H1 (cell line): ENCODE data around the gene RBFOX1. TPM values are rescaled to one million over a fixed set of nuclear protein-coding genes. Genes with fewer than 3 reads are reported as not detected.

Source experiments
- CTCF ChIA-PET: fragments of 300-600 bp; sonication (Branson Sonifier 250); formaldehyde crosslinking; loops from one replicate; lab custom pipeline; 2021; ENCODE audit not compliant: partially characterized antibody; lab: Charles Lee
- POLR2A ChIA-PET: fragments of 300-600 bp; sonication (Branson Sonifier 250); formaldehyde crosslinking; loops from one replicate; lab custom pipeline; 2021; ENCODE audit warnings: inconsistent platforms; ENCODE audit not compliant: partially characterized antibody; lab: Charles Lee
- DNase-seq, 2 experiments: peaks; one replicate each; pipeline versions ENCODE4 v3.0.0 to v3.0.0-alpha.2; 2010 to 2022; ENCODE audit warnings: low spot score in 2 of 2, low read depth in 1 of 2, mixed read lengths in 1 of 2
- FAIRE-seq: peaks from 2 replicates; lab custom pipeline; 2011; peaks lifted over from hg19 to GRCh38; lab: Jason Lieb, UNC
- H2AFZ ChIP-seq: 2 replicates; pipeline ENCODE4 v1.8.1; 2012; ENCODE audit warnings: low read length, inconsistent platforms
- H2AK5ac ChIP-seq: 2 replicates; pipeline ENCODE4 v1.6.1; 2013; ENCODE audit warnings: low read depth, low read length
- H2BK120ac ChIP-seq: replicated peaks from 2 replicates; pipeline ENCODE3; 2013; ENCODE audit warnings: low read depth, low read length, inconsistent platforms
- H2BK12ac ChIP-seq: 2 replicates; pipeline ENCODE4 v1.6.1; 2013; ENCODE audit warnings: low read depth, low read length
- H2BK15ac ChIP-seq: 2 replicates; pipeline ENCODE4 v1.6.1; 2013; ENCODE audit warnings: low read length
- H2BK20ac ChIP-seq: 2 replicates; pipeline ENCODE4 v1.6.1; 2013; ENCODE audit warnings: low read length
- H2BK5ac ChIP-seq: 2 replicates; pipeline ENCODE4 v1.6.1; 2013; ENCODE audit warnings: low read depth, low read length
- H3K14ac ChIP-seq: 2 replicates; pipeline ENCODE4 v1.6.1; 2013; ENCODE audit warnings: inconsistent platforms; ENCODE audit not compliant: insufficient read length
- H3K18ac ChIP-seq: 2 replicates; pipeline ENCODE4 v1.6.1; 2013; ENCODE audit warnings: low read length; ENCODE audit errors: extremely low read depth
- H3K23ac ChIP-seq: 2 replicates; pipeline ENCODE4 v1.6.1; 2013; ENCODE audit warnings: inconsistent platforms; ENCODE audit not compliant: insufficient read length
- H3K23me2 ChIP-seq: 2 replicates; pipeline ENCODE4 v1.6.1; 2013; ENCODE audit warnings: low read depth, low read length
- H3K27ac ChIP-seq: 2 replicates; pipeline ENCODE4 v1.6.1; 2011; ENCODE audit warnings: low read depth, low read length, inconsistent platforms
- H3K27me3 ChIP-seq, 4 experiments: replicated peaks in 1 of 4; 1 replicate in 1 of 4; 2 replicates in 3 of 4; pipeline versions ENCODE4 v1.6.1 to v1.8.1; 2011 to 2013; ENCODE audit warnings: low read length in 3 of 4, mild to moderate bottlenecking in 3 of 4, inconsistent platforms in 2 of 4, mixed read lengths in 2 of 4, moderate library complexity in 1 of 4; ENCODE audit not compliant: control insufficient read depth in 3 of 4, insufficient read depth in 3 of 4; ENCODE audit errors: extremely low read depth in 1 of 4
- H3K36me3 ChIP-seq, 4 experiments: 2 replicates each; pipeline versions ENCODE4 v1.6.1 to v1.8.1; 2011 to 2013; ENCODE audit warnings: mild to moderate bottlenecking in 4 of 4, low read length in 3 of 4, moderate library complexity in 2 of 4, control low read depth in 1 of 4, inconsistent platforms in 1 of 4; ENCODE audit not compliant: insufficient read depth in 4 of 4, control insufficient read depth in 2 of 4
- H3K4ac ChIP-seq: replicated peaks from 2 replicates; pipeline ENCODE3; 2013; ENCODE audit warnings: low read length, low read depth, mixed read lengths, inconsistent platforms; ENCODE audit not compliant: insufficient read length
- H3K4me1 ChIP-seq, 4 experiments: replicated peaks in 1 of 4; 1 replicate in 1 of 4; 2 replicates in 3 of 4; pipeline versions ENCODE4 v1.6.1 to v1.8.1; 2011 to 2013; ENCODE audit warnings: low read length in 3 of 4, inconsistent platforms in 2 of 4, mixed read lengths in 1 of 4; ENCODE audit not compliant: insufficient read depth in 4 of 4, control insufficient read depth in 3 of 4
- H3K4me2 ChIP-seq, 2 experiments: 2 replicates each; pipeline versions ENCODE4 v1.6.1 to v1.8.1; 2011 to 2013; ENCODE audit warnings: low read depth in 2 of 2, low read length in 2 of 2, control low read depth in 1 of 2, inconsistent platforms in 1 of 2, mild to moderate bottlenecking in 1 of 2; ENCODE audit not compliant: insufficient read depth in 1 of 2
- H3K4me3 ChIP-seq, 4 experiments: fragments of 200-600, 300-600 bp in 1 of 4; sonication (generic), shearing (Covaris generic), sonication (Bioruptor Twin) in 1 of 4; 2 replicates each; pipeline versions ENCODE4 v1.5.1 to v1.8.1; 2011 to 2016; ENCODE audit warnings: low read length in 4 of 4, low read depth in 3 of 4, control low read depth in 2 of 4, inconsistent platforms in 2 of 4, mild to moderate bottlenecking in 2 of 4, mixed read lengths in 1 of 4, moderate library complexity in 1 of 4; ENCODE audit not compliant: insufficient read depth in 2 of 4; ENCODE audit errors: extremely low read depth in 1 of 4
- H3K56ac ChIP-seq: replicated peaks from 2 replicates; pipeline ENCODE3; 2013; ENCODE audit warnings: low read depth, mild to moderate bottlenecking, mixed read lengths, low read length, inconsistent platforms; ENCODE audit not compliant: insufficient read length
- H3K79me1 ChIP-seq: 2 replicates; pipeline ENCODE4 v1.6.1; 2013; ENCODE audit warnings: low read depth, low read length, control low read depth
- H3K79me2 ChIP-seq, 2 experiments: 2 replicates each; pipeline versions ENCODE4 v1.6.1 to v1.8.1; 2012 to 2013; ENCODE audit warnings: low read length in 2 of 2, mild to moderate bottlenecking in 2 of 2, inconsistent platforms in 1 of 2; ENCODE audit not compliant: insufficient read depth in 2 of 2, control insufficient read depth in 1 of 2
- H3K9ac ChIP-seq, 4 experiments: replicated peaks in 1 of 4; 1 replicate in 1 of 4; 2 replicates in 3 of 4; pipeline versions ENCODE4 v1.6.1 to v1.8.1; 2011 to 2013; ENCODE audit warnings: low read depth in 3 of 4, low read length in 3 of 4, control low read depth in 2 of 4, mild to moderate bottlenecking in 2 of 4, moderate library complexity in 2 of 4, inconsistent platforms in 1 of 4; ENCODE audit errors: extremely low read depth in 1 of 4
- H3K9me3 ChIP-seq, 2 experiments: 2 replicates each; pipeline versions ENCODE4 v1.6.1 to v1.8.1; 2012 to 2013; ENCODE audit warnings: mild to moderate bottlenecking in 2 of 2, moderate library complexity in 2 of 2, control low read depth in 1 of 2, inconsistent platforms in 1 of 2, low read depth in 1 of 2, low read length in 1 of 2, mixed read lengths in 1 of 2; ENCODE audit not compliant: insufficient read depth in 2 of 2
- H4K20me1 ChIP-seq, 2 experiments: replicated peaks in 1 of 2; 2 replicates each; pipeline versions ENCODE3 to v1.8.1; 2011 to 2013; ENCODE audit warnings: inconsistent platforms in 2 of 2, low read length in 2 of 2, mild to moderate bottlenecking in 1 of 2; ENCODE audit not compliant: insufficient read depth in 2 of 2, control insufficient read depth in 1 of 2
- H4K5ac ChIP-seq: 2 replicates; pipeline ENCODE4 v1.6.1; 2013; ENCODE audit warnings: low read length, low read depth, mixed read lengths, inconsistent platforms; ENCODE audit not compliant: insufficient read length
- H4K8ac ChIP-seq: 2 replicates; pipeline ENCODE4 v1.8.0; 2013; ENCODE audit warnings: mild to moderate bottlenecking, moderate library complexity, low read length, inconsistent platforms; ENCODE audit not compliant: insufficient read depth; ENCODE audit errors: extremely low read depth
- H4K91ac ChIP-seq: replicated peaks from 2 replicates; pipeline ENCODE3; 2013; ENCODE audit warnings: low read length, mixed read lengths, inconsistent platforms; ENCODE audit not compliant: insufficient read length
- EZH2 ChIP-seq: fragments of 200-600 bp; sonication (generic); IDR thresholded peaks from 2 replicates; pipeline ENCODE4 v1.7.1; 2012; ENCODE audit warnings: low read depth, mild to moderate bottlenecking, moderate library complexity, low read length, inconsistent platforms; ENCODE audit not compliant: severe bottlenecking
- FOSL1 ChIP-seq: IDR thresholded peaks from 2 replicates; pipeline ENCODE4 v1.6.1; 2011; ENCODE audit warnings: mild to moderate bottlenecking, low read depth, low read length, moderate library complexity; ENCODE audit not compliant: insufficient read depth
- SP1 ChIP-seq: IDR thresholded peaks from 2 replicates; pipeline ENCODE4 v1.6.1; 2011; ENCODE audit warnings: low read depth, low read length
- ZNF274 ChIP-seq: IDR thresholded peaks from 2 replicates; pipeline ENCODE4 v1.7.0; 2012; ENCODE audit warnings: low read length, borderline replicate concordance; ENCODE audit errors: extremely low read depth
- WGBS, 2 experiments: shearing (Covaris generic) in 1 of 2; methylation state at CpG; one replicate each; pipeline versions ENCODE4 v1.1.6 to v1.1.7; 2013 to 2015; ENCODE audit warnings: low lambda C conversion rate in 2 of 2, mixed read lengths in 2 of 2, inconsistent platforms in 1 of 2, low coverage in 1 of 2, missing lambda C conversion rate in 1 of 2; ENCODE audit not compliant: insufficient replicate concordance in 2 of 2, insufficient coverage in 1 of 2, insufficient read length in 1 of 2; ENCODE audit errors: extremely low coverage in 1 of 2, missing lambda C conversion rate in 1 of 2; 5-methylcytosine and 5-hydroxymethylcytosine counted together
- polyA plus RNA-seq, 7 experiments: library from polyadenylated mRNA; depleted of rRNA in 3 of 7; stranded (reverse) in 5 of 7; unstranded in 2 of 7; fragments of >200 nt in 5 of 7; fragments of 200-250 nt in 2 of 7; gene quantifications; 1 replicate in 5 of 7; 2 replicates in 1 of 7; 4 replicates in 1 of 7; pipeline versions ENCODE4 v1.2.1 to v1.2.3, GENCODE V29; 2011 to 2013; ENCODE audit warnings: missing spikeins in 2 of 7, mixed read lengths in 2 of 7
- total RNA-seq: library from RNA; stranded (reverse); fragmentation: NEBNext Ultra II Directional; extraction: Animal tissue kit (Norgen Biotek cat#: 25700); gene quantifications from 2 replicates; pipeline ENCODE4 v1.2.1, GENCODE V29; 2021

Gene RBFOX1
- total and polyA plus RNA-seq, 2 of the 8 experiments (the other 6 are each of a cell fraction or from before 2014, with no cell fraction given), result 1.7 to 2.8 TPM

DNA sequence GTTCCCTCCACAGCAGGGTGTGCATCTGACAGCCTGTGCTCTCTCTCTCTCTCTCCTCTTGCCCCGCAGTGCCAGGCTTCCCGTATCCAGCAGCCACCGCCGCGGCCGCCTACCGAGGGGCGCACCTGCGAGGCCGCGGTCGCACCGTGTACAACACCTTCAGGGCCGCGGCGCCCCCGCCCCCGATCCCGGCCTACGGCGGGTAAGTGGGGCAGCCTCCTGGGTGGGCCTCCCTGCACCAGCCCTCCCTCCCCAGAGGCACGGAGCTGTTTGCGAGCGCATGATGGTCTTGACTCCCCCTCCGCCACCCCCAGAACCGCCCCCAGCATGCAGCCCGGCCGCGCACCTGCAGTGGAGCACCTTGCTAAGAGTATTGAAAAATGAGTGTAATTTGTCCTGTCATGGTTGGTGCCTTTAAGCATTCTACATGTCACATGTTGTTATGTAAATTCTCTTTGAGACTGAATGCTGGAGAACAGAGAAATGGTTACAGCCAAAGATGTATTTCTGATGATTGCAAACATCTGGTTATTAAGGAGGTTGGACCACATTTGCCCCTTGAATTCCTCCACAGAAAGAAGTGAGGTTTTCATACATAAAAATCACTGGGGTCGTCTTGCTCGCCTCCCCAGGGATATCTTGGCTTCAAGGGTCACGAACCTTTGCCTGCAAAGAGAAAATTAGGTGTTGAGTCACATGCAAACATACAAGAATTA, 321.3 kb downstream of the RBFOX1 start:
- H2BK15ac ChIP-seq, result no peak overlapping the region
- TF ChIP-seq EZH2 (no peak), ZNF274 (no peak), FOSL1 (no peak), SP1 (no peak)
- CTCF ChIA-PET, result no interaction called here
- no peak overlapping the region for H2BK5ac ChIP-seq
- POLR2A ChIA-PET, result no interaction called here
- H3K56ac ChIP-seq, result no peak overlapping the region
- no peak overlapping the region for H4K91ac ChIP-seq
- no peak overlapping the region for H3K4me3 ChIP-seq
- no peak overlapping the region for H3K14ac ChIP-seq
- H3K4ac ChIP-seq, result no peak overlapping the region
- no peaks in the 10 kb centered on the region for H3K36me3 ChIP-seq
- no peaks in the 10 kb centered on the region for H4K20me1 ChIP-seq
- DNase-seq (no peak), FAIRE-seq (no peak)
- no peak overlapping the region for H2BK20ac ChIP-seq
- H3K9me3 ChIP-seq, result no peaks in the 10 kb centered on the region
- no peaks in the 10 kb centered on the region for H3K79me2 ChIP-seq
- no peak overlapping the region for H3K9ac ChIP-seq
- H2BK12ac ChIP-seq, result no peak overlapping the region
- H2AFZ ChIP-seq, result no peak overlapping the region
- no peak overlapping the region for H3K4me2 ChIP-seq
- H2AK5ac ChIP-seq, result no peak overlapping the region
- no peaks in the 10 kb centered on the region for H3K27me3 ChIP-seq
- H3K79me1 ChIP-seq, result no peaks in the 10 kb centered on the region
- H3K4me1 ChIP-seq, result peaks cover 3 to 14% (median 5%) of the 10 kb centered on the region in 4 experiments
- H4K8ac ChIP-seq, result no peak overlapping the region
- H3K23me2 ChIP-seq, result no peaks in the 10 kb centered on the region
- no peak overlapping the region for H3K23ac ChIP-seq
- H4K5ac ChIP-seq, result no peak overlapping the region
- WGBS, 2 experiments, result 84% methylated on average over 8 of the region's 32 CpGs; no CpG with 5 or more reads in 1 of the 2 experiments
- no peak overlapping the region for H3K27ac ChIP-seq
- H2BK120ac ChIP-seq, result no peak overlapping the region
- no peak overlapping the region for H3K18ac ChIP-seq
